ENCODE data around the gene TCF4. TPM values are rescaled to one million over a fixed set of nuclear protein-coding genes. Genes with fewer than 3 reads are reported as not detected.

Gene TCF4
- total RNA-seq, 1 experiment from 2014 or later = 2.3 TPM

- no peak for ATAC-seq
- no TSS peak for BruUV-seq (replicated peaks)
- ChIA-PET CTCF (no interaction called here), POLR2A (no interaction called here)
- no peaks in the 10 kb centered on the region for H3K4me1 ChIP-seq (ENCODE audit: control insufficient read depth, insufficient read depth, low read length)
- H3K27me3 ChIP-seq (ENCODE audit: control insufficient read depth, insufficient read depth, low read length) = no peaks in the 10 kb centered on the region
- in situ Hi-C loops (cut with HindIII; ENCODE audit: low pct_unique_long_range_greater_than_20kb, low sequenced_read_pairs) = no loop called here
- H3K9me3 ChIP-seq (ENCODE audit: control insufficient read depth, insufficient read depth, low read depth, low read length) = no peaks in the 10 kb centered on the region
- TF ChIP-seq CTCF (IDR thresholded peaks at IDR 0.05) = no peak
- no peak for TF ChIP-seq TCF7L2 (IDR thresholded peaks at IDR 0.05; ENCODE audit: low read depth, low read length)
- intact Hi-C loops (cut with micrococcal nuclease; ENCODE audit: unreplicated experiment) = loop anchor here (5.0 kb wide), 1 partner anchor 1236 kb away; no protein-coding TSS in a partner anchor
- no peak for DNase-seq (ENCODE audit: low read depth, low spot score)
- H3K4me3 ChIP-seq (ENCODE audit: low read depth in 2 of 2, low read length in 2 of 2) = no peak overlapping the region
- H3K36me3 ChIP-seq (ENCODE audit: control insufficient read depth, insufficient read depth, low read length) = no peaks in the 10 kb centered on the region
- H3K27ac ChIP-seq (ENCODE audit: low read length) = no peak overlapping the region
These were observed 247.0 kb downstream of the TCF4 start for GRCh38 chr18:55340998-55341397.

GRCh38 chr18:55339990-55340389, 248.0 kb downstream of the TCF4 start:
- intact Hi-C loops (cut with micrococcal nuclease; ENCODE audit: unreplicated experiment) (loop anchor here (5.0 kb wide), 1 partner anchor 1237 kb away; no protein-coding TSS in a partner anchor), in situ Hi-C loops (cut with HindIII; ENCODE audit: low pct_unique_long_range_greater_than_20kb, low sequenced_read_pairs) (no loop called here)
- ATAC-seq (no peak), DNase-seq (ENCODE audit: low read depth, low spot score) (no peak)
- no peak overlapping the region for H3K27ac ChIP-seq (ENCODE audit: low read length)
- no TSS peak for BruUV-seq (replicated peaks)
- no peaks in the 10 kb centered on the region for H3K4me1 ChIP-seq (ENCODE audit: control insufficient read depth, insufficient read depth, low read length)
- ChIA-PET POLR2A (no interaction called here), CTCF (no interaction called here)
- no peaks in the 10 kb centered on the region for H3K9me3 ChIP-seq (ENCODE audit: control insufficient read depth, insufficient read depth, low read depth, low read length)
- no peak overlapping the region for H3K4me3 ChIP-seq (ENCODE audit: low read depth in 2 of 2, low read length in 2 of 2)
- no peaks in the 10 kb centered on the region for H3K27me3 ChIP-seq (ENCODE audit: control insufficient read depth, insufficient read depth, low read length)
- H3K36me3 ChIP-seq (ENCODE audit: control insufficient read depth, insufficient read depth, low read length) = no peaks in the 10 kb centered on the region
- TF ChIP-seq, protein P1, sequence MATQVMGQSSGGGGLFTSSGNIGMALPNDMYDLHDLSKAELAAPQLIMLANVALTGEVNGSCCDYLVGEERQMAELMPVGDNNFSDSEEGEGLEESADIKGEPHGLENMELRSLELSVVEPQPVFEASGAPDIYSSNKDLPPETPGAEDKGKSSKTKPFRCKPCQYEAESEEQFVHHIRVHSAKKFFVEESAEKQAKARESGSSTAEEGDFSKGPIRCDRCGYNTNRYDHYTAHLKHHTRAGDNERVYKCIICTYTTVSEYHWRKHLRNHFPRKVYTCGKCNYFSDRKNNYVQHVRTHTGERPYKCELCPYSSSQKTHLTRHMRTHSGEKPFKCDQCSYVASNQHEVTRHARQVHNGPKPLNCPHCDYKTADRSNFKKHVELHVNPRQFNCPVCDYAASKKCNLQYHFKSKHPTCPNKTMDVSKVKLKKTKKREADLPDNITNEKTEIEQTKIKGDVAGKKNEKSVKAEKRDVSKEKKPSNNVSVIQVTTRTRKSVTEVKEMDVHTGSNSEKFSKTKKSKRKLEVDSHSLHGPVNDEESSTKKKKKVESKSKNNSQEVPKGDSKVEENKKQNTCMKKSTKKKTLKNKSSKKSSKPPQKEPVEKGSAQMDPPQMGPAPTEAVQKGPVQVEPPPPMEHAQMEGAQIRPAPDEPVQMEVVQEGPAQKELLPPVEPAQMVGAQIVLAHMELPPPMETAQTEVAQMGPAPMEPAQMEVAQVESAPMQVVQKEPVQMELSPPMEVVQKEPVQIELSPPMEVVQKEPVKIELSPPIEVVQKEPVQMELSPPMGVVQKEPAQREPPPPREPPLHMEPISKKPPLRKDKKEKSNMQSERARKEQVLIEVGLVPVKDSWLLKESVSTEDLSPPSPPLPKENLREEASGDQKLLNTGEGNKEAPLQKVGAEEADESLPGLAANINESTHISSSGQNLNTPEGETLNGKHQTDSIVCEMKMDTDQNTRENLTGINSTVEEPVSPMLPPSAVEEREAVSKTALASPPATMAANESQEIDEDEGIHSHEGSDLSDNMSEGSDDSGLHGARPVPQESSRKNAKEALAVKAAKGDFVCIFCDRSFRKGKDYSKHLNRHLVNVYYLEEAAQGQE (IDR thresholded peaks at IDR 0.05; ENCODE audit: insufficient read depth in 1 of 2, low read depth in 2 of 2, low read length in 1 of 2) = no peak
- TF ChIP-seq CTCF (IDR thresholded peaks at IDR 0.05) = no peak

GRCh38 chr18:55338978-55339650, 248.9 kb downstream of the TCF4 start:
- in situ Hi-C loops (cut with HindIII; ENCODE audit: low pct_unique_long_range_greater_than_20kb, low sequenced_read_pairs) (no loop called here), intact Hi-C loops (cut with micrococcal nuclease; ENCODE audit: unreplicated experiment) (no loop called here)
- TF ChIP-seq SIN3A (IDR thresholded peaks at IDR 0.05; ENCODE audit: borderline replicate concordance, insufficient read depth, low read depth, low read length) = no peak
- TF ChIP-seq, protein P1 (IDR thresholded peaks at IDR 0.05; ENCODE audit: insufficient read depth in 1 of 2, low read depth in 2 of 2, low read length in 1 of 2) = no peak
- no peak for TF ChIP-seq TCF7L2 (IDR thresholded peaks at IDR 0.05; ENCODE audit: low read depth, low read length)
- TF ChIP-seq CTCF (IDR thresholded peaks at IDR 0.05) = no peak
- TF ChIP-seq POLR2AphosphoS5 (IDR thresholded peaks at IDR 0.05; ENCODE audit: low read depth, low read length) = no peak
- ATAC-seq = no peak
- Histone ChIP-seq H3K27ac (ENCODE audit: low read length) (no peak overlapping the region), H3K27me3 (ENCODE audit: control insufficient read depth, insufficient read depth, low read length) (no peaks in the 10 kb centered on the region), H3K9me3 (ENCODE audit: control insufficient read depth, insufficient read depth, low read depth, low read length) (no peaks in the 10 kb centered on the region), H3K4me3 (ENCODE audit: low read depth in 2 of 2, low read length in 2 of 2) (no peak overlapping the region), H3K36me3 (ENCODE audit: control insufficient read depth, insufficient read depth, low read length) (no peaks in the 10 kb centered on the region), H3K4me1 (ENCODE audit: control insufficient read depth, insufficient read depth, low read length) (no peaks in the 10 kb centered on the region)
- BruUV-seq (replicated peaks) = no TSS peak
- ChIA-PET POLR2A (no interaction called here), CTCF (no interaction called here)
- DNase-seq (ENCODE audit: low read depth, low spot score) = no peak

All from Panc1 (cell line).